Right lung (tissue), 5 donors: ENCODE results near the gene CDC5L. TPM values are rescaled to one million over a fixed set of nuclear protein-coding genes. Genes with fewer than 3 reads are reported as not detected.
A peak's percentile ranks its signal among the peaks of the same experiment; 100 is the strongest.

Source experiments
- DNase-seq, 2 donors: peaks; one replicate each; pipeline ENCODE4 v3.0.0-alpha.2; 2013
- polyA plus RNA-seq, 5 donors: library from polyadenylated mRNA; unstranded; fragments of 120-200 nt; gene quantifications; one replicate each; pipeline versions ENCODE4 v1.2.1 to v1.2.3, GENCODE V29; 2013; ENCODE audit warnings: inconsistent platforms in 1 of 5, low replicate concordance in 1 of 5; ENCODE audit not compliant: insufficient read length in 5 of 5, insufficient read depth in 1 of 5

CDC5L gene
- polyA plus RNA-seq, 5 donors, result 27.3 to 40.8 (median 37.5) TPM

DNA sequence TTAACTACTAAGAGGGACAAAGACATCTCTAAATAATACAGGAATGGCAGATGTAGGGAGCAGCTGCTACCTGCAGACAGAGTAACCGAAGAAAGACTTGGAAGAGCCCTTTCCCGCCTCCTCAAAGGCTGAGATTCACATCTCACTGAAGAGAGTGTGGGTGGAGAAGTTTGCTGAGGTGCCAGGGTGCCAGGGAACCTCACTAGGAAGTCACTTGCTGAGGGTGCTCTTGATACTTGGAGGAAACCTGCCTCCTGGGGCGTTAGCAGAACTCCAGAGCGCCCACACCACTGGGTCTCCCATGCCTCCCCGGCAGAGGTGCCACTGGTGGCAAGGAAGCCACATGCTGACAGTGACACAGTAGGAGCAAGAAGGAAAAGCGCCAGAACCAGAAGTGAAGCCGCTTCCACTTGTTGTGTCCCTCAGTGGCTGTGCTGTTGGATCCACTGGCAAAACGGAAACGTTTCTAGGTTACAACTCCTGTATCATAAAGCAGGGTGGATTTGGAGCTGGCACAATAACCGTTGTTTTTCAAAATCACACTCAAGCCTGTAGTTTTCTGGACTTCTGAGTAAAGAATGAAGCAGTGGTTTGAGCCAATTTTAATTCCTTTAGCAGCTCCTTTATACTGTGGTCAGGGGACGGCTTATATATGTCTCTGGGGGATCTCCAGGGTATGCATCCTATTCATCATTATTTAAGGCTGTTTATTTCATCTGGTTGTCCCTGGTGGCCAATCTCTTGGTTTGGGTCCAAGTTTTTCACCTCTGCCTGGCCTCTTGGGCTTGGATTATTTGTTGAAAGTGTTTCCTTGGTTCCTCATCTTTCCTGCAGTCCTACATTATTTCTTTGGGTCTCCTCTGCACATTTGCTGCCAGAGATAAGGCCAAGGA is 64.5 kb downstream of the CDC5L start:
- no peak for DNase-seq

DNA sequence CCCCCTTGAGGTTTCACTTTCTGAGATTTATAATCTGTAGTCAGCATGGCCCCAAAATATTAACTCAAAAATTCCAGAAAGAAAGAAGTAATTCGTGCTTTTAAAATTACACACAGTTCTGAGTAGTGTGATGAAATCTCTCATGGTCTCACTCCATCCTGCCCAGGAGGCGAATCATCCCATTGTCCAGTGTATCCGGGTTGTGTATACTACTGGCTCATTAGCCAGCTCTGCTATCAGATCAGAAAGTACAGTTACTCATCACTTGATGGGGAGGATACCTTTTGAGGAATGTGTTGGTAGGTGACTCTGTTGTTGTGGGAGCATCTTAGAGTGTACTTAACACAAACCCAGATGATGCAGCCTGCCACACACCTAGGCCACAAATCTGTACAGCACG is 65.2 kb downstream of the CDC5L start:
- no peak for DNase-seq

DNA sequence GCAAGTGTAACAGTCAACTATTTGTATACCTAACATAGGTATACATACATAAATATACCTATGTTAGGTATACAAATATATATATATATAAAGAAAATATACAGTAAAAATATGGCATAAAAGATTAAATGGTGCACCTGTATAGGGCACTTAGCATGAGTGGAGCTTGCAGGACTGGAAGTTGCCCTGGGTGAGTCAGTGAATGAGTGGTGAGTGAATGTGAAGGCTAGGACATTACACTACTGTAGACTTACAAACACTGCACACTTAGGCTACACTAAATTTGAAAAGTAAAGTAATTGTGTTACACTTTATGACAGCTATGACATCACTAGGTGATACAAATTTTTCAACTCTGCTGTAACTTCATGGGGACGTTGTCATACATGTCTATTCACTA is 65.6 kb downstream of the CDC5L start:
- no peak for DNase-seq

DNA sequence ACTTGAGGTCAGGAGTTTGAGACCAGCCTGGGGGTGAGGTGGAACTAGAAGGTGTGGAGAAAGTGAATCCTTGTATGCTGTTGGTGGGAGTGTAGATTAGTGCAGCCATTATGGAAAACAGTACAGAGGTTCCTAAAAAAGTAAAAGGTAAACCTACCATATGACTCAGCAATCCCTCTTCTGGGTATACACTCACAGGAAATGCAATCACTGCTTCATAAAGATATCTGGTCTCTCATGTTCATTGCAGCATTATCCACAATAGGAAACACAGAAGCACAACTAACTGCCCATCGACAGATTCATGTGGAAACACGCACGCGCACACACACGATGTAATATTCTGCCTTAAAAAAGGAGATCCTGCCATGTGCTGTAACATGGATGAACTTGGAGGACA is 66.7 kb downstream of the CDC5L start:
- no peak for DNase-seq

DNA sequence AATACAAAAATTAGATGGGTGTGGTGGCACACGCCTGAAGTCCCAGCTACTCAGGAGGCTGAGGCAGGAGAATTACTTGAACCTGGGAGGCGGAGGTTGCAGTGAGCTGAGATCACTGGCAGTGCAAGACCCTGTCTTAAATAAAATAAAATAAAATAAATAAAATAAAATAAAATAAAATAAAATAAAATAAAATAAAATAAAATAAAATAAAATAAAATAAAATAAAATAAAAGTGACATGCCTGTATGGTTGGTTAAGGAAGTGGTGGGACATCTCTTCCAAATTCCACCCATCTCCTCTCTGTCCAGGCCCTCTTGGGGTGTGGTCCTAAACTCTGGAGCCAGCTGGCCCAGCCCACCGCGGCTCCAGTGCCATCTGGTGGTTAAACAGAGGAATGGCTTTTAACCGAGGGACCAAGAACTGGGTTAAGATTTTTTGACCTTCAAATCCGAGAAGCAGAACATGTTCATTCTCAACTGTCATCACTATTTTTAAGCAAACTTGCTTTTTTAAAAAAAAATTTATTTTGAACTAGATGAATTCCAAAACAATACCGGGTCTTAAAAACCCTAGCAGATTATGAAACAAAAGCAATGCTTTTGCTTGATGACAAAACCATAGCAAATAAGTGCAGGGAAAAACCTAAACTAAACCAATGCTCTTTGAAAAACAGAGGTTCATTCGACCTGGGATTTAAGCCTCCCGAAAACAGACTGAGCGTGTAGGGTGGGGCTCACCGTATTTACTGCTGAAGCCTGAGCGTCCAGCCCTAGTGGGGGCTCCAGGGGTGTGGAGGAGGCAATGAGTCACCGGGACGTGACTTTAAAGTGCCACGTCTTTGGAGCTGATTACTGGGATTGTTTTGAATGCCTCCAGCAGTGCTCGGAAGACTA is 68.8 kb downstream of the CDC5L start:
- no peak for DNase-seq

DNA sequence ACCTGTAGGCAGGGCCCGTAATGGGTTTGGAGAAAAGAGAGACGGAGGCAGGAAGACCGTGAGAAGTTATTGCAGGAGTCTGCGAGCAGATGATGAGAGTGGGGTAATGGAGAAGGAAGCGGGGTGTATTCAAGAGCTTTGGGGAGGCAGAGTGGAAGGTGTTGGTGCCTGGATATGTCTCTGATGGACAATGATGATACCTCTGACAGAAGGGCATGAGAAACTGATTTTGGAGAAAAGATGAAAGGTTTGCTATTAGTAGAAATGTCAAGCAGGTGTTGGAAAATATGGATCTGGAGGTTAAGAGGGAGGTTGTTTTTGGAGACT is 69.4 kb downstream of the CDC5L start:
- no peak for DNase-seq

DNA sequence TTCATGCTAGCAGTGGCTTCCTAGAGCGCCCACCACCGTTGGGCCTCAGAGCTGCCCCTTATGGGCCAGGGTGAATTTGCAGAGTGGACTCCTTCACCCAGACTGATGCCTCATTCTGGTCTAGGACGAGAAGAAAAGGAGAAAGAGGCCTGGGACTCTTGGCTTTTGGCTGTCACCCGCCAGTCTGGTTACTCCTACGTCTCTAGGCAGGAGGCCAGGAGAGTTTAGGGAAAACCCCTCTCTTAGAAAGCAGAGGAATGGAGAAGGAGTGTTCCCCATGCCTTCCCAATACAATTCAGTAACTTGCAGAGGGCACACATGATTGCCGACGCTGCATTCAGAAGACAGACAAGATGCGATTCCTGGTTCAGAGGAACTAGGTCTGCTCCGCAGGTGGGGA is 70.1 kb downstream of the CDC5L start:
- DNase-seq, result no peak

DNA sequence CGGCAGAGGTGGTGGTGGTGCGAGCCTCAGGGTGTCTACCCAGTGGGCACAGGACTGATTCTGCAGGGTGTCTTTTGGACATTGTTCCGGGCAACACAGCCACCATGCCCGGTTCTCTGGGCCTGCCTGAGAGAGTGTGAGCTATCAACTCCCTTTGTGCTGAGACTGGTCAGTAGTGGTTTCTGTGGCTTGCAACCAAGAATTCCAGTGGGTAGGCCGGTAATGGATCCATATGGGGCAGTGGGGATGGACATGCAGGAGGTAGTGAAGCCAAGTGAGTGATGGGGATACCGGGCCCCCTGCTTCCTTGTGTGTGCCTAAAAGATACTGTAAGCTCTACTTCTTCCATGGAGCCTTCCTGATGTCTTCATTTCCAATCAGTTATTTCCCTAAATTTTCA is 71.0 kb downstream of the CDC5L start:
- DNase-seq, result no peak

DNA sequence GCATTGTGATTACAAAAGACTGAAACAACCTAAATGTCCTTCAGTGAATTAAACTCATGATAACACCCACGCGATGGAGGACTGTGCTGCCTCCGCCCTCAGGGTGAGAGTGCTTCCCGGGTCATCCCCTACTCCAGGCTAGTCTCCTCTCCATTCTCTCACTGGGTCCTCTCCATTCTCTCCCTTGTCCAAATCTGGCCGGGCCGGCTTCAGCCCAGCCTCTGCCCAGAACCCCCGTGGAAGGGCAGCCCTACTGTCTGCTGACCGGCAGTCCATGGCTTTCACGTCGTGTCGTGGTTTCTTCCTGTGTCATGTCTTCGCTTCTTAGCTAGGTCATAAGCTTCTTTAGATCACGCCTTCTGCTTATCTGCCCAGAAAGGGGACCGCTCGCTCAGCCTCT is 74.8 kb downstream of the CDC5L start:
- no peak for DNase-seq

DNA sequence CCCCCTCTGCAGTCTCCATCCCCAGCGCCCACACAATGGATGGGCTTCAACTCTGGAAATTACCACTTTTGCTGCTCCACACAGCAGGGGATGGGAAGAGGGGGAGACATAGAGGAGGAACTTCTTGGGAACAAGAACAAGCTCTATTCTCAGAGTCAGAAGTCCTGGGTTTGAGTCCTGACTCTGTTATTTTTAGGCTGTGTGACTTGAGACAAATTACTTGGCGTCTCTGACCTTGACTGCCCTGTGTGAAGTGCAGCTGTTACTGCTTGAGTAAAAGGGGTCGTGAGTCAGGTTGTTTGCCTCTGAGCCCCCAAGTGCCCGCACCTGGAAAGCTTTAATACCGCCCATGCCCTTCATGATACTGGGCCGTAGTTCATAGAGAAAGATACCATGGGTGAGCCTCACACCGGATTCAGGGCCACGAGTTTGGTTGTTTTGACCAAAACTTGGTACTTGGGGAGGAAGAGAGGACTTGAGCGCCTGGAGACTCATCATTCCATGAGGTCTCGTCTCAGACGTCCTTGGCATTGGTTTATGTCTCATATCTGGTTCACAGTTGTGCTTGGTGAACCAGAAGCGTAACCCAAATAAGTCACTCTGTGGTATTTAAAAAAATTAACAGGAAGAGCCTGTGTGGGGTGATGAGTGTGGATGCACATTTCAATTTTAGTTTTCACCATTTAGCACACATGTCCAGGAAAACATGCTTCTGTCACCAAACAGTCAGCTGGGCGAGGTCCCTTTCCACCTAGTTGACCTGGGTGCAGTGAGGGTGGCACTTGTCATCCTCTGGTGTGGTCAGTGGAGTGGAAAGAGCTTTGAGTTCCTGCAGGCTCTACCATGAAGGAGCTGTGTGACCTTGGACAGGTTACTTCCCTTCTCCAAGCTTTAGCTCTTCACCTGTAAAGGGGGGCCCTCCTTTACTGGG is 75.6 kb downstream of the CDC5L start:
- no peak for DNase-seq

DNA sequence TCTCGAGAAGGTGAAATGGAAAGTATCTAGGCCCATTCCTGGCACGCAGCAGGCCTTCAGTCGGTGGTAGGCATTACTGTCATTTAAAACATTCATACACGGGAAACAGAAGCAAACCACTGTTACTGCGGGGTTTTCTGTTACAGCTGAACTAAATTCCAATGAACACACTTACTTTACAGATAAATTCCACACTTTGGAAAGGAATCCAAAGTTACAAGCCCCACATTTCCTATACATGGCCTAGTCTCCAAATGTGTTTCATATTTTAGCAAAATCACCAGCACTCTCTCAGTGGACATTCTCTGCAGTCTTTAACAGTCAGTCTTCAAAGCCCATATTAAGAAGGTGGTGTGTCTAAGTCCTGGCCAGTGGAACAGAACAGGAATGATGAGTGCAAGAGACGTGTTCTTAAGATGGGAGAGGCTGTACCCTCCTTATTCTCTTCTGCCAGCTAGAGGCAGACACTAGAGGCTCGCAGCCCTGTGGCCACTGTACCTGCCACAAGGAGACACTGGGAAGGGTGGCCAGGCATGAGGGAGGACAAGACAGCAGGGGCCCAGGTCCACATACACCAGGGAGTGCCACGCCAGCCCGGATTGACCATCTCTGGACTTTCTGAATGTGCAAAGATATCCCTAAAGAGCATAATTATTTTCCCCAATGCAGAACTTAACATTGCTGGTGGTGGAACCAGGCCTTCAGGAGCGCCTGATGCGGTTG is 76.4 kb downstream of the CDC5L start:
- DNase-seq, result no peak

DNA sequence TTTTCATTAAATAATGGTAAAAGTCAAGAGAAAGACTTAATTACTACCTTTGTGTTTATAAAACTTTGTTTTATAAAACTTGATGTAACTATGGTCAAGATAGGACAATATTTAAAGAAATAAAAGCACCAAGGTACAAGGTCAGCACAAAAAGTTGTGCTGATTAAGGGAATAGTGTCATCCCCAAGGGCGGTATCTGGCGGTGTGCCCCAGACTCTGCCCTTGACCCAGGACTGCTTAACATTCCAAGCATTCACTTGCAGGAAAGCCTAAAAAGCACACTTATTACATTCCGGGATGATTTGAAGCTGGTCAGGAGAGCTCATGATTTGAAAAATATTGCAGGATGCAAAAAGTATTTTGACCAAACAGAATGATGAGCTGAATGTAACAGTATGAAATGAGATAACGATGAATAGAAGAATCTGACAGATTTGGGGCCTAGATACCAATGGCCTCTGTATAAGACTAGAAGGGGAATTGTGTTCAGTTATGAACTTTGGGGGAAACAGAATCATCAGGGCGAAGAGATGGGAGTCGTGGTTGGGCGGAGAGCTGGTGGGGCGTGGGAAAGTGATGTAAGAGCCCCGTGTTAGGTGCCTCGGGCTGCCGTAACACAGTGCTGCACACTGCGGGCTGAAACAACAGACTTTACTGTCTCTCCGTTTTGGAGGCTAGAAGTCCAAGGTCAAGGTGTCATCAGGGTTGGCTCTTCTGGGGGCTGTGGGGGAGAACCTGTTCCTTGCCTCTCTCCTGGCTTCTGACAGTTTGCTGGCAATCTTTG is 77.2 kb downstream of the CDC5L start:
- no peak for DNase-seq

DNA sequence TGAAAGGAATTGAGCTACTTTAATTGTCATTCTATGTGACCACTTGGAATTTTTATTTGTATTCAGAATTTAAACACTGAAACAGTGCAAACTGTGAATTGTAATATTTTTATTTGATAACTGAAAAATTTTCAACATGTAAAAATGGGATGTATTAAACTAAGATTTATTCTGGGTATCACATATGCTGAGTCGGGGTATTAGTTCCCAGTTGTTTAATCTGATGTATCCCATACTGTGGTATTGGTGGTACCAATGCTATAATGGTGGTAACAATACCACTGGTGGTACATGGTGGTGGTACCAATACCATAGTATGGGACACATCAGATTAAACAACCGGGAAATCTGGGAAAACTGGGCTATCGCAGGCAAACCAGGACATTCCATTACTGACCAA is 79.4 kb downstream of the CDC5L start:
- no peak for DNase-seq

DNA sequence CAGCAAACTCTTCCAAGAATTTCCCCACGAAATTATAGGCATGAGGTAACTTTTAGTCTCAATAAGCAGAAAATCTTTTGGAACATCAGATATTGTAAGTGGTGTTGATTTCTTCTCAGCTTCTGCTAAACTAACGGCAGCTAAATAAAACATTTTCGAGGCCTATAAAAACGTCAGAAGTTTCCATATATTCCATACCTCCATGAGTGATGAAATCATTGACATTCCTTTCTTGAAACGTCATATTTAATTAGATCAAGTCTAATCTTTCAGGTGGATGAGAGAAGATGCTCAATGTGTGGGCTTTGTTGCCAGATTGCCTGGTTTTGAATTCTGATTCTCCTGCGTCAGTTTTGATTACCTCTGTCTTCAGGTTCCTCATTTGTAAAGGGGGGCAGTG is 81.3 kb downstream of the CDC5L start:
- DNase-seq, result no peak

DNA sequence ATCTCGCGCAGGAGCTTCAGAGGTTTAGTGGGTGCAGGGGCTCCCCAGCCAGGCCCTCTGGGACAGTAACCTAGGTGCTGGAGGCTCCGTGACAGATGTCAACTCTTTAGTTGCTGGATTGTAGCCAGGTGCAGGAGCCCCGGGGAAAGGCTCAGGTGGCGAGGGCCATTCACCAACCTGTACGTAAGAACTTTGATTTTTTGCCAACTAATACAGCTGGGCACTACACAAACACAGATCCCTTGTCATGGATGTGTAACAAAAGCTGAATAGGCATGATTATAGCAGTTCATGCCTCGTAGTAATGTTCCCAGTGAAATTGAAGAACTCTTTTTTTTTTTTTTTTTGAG is 82.6 kb downstream of the CDC5L start:
- DNase-seq, result peak; percentile 36 to 44

DNA sequence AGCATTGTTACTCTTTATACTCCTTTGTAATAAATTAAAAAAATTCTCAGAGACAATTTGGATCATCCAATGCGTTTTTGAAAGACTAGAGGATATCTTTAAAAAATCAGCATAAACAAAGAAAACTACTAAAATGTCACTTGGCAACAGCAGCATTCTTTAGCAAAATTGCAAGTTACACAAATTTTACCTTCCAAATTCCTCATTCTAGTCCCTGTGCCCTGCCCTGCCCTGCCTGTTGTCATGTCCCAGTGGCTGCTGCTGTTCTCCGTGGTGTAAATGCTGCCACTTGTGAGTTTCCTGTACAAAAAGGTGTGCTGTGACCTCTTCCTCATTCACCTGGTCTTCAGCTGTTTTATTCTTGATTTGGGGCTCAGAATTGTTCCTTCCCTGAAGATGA is 83.2 kb downstream of the CDC5L start:
- no peak for DNase-seq

DNA sequence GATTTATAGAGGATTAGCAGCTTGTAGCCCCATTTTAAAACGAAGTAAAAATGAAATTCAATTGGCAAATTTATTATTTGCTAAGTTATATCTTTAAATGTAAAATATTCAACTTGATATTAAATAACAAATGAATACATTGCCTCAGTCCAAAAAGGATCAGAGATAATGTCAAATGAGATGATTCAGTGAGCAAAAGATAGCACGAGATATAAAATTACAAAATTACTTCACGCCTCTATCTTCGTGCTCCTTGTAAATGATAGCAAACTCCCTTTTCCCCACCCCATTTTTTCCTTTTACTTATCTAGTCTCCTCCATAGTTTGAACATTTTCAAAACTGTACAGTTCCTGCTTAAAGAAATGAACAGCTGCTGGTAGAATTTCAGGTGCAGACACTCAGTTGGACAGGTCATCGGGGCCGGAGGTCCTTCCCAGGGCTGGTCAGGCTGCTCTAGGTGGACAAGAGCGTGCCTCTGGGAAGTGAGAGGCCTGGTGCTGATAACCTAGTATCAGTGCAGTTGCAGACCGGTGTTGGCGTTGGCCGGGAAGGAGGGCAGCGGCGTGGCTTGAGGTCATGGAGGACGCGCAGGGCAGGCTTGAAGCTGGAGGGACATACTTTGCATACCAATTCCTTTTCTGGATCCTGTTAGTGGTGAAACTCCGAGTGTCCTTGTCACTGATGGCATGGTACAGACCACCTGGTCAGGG is 83.9 kb downstream of the CDC5L start:
- DNase-seq, result no peak

DNA sequence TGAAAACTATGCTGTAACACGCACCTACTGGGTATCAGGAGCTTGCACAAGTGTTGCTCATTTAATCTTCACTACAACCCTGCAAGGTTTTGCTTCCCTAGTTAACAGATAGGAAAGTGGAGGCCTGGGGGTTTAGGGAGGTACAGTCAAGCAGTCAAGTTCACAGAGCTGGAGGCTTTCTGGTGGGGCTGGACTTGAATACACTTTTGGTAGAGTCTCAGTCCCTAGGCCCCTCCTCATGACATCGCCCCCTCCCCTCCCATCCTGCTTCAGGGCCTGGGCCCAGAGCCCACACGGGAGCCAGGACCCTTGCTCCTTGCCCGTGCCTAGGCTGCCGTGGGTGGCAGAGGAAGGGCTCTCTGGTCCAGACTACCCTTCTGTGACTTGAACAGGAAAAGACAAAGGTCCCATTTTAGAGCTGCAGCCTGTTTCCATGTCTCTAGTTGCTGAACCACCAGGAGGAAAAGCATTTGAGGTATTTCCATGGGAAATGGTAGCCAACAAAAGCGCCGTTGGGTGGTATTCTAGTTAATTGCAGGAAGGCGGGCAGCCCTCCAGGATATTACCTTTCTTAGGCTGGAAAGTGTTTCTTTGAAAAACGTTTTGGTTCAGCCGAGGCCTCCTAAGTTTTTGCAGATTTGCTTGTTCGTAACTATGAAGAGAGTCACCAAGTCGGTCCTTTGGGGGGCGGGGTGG is 84.9 kb downstream of the CDC5L start:
- no peak for DNase-seq
